ENCODE results near the gene DENND4A. TPM values are rescaled to one million over a fixed set of nuclear protein-coding genes. Genes with fewer than 3 reads are reported as not detected.

DENND4A gene
- polyA plus RNA-seq, 1 experiment = 19.1 TPM

DNA sequence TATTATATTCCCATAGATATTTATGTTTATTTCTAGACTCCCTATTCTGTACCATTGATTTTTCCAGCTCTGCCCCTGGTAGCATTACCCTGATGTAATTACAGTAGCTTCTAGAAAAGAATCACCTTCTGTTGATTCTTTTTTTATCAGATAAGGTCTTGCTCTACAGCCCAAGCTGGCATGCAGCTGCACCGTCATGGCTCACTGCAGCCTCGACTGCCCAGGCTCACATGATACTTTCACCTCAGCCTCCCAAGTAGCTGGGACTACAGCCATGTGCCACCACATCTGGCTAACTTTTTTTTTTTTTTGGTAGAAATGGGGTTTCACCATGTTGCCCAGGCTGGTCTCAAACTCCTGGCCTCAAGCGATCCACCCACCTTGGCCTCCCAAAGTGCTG lies 128.6 kb downstream of the DENND4A start:
- H3K9me3 ChIP-seq (ENCODE audit: control insufficient read depth, insufficient read depth, low read length) = no peaks in the 10 kb centered on the region
- no peak overlapping the region for H3K27ac ChIP-seq (ENCODE audit: low read depth, low read length)
- ChIA-PET CTCF (interaction anchor here (1.6 kb wide), 1 partner anchor 25 kb away, joined by 3 read pairs; no protein-coding TSS in a partner anchor), POLR2A (no interaction called here)
- no peak overlapping the region for H3K4me3 ChIP-seq (ENCODE audit: low read depth, low read length)
- no peak for DNase-seq (ENCODE audit: low read depth, low spot score)
- H3K27me3 ChIP-seq (ENCODE audit: control insufficient read depth, insufficient read depth, low read length) = no peaks in the 10 kb centered on the region
- TF ChIP-seq, protein P1, sequence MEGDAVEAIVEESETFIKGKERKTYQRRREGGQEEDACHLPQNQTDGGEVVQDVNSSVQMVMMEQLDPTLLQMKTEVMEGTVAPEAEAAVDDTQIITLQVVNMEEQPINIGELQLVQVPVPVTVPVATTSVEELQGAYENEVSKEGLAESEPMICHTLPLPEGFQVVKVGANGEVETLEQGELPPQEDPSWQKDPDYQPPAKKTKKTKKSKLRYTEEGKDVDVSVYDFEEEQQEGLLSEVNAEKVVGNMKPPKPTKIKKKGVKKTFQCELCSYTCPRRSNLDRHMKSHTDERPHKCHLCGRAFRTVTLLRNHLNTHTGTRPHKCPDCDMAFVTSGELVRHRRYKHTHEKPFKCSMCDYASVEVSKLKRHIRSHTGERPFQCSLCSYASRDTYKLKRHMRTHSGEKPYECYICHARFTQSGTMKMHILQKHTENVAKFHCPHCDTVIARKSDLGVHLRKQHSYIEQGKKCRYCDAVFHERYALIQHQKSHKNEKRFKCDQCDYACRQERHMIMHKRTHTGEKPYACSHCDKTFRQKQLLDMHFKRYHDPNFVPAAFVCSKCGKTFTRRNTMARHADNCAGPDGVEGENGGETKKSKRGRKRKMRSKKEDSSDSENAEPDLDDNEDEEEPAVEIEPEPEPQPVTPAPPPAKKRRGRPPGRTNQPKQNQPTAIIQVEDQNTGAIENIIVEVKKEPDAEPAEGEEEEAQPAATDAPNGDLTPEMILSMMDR (IDR thresholded peaks at IDR 0.05; ENCODE audit: low read depth, low read length) = no peak

DNA sequence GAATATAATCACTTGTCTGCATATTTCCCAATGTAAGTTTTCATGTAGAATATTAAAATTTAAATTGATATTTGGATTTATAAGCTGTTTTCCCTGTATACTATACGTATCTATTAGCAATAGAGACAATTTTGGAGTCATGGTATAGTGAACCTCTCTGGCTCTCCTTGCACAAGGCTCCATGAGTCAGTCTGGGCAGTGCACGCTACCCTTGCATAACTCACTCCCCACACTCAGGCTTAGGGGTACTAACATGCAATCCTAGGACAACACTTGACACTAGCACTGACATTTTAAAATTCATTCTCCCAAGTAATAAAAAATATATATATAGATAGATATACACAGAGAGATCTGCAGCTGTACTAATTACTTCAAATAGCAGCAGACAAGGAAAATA lies 131.2 kb downstream of the DENND4A start:
- H3K4me3 ChIP-seq (ENCODE audit: low read depth, low read length) = no peak overlapping the region
- ChIA-PET CTCF (interaction anchor here (2.5 kb wide), 1 partner anchor 196 kb away, joined by 11 read pairs; no protein-coding TSS in a partner anchor), POLR2A (interaction anchor here (1.4 kb wide), 1 partner anchor 50 kb away, joined by 4 read pairs; the partner anchor contains the start of gene INTS14)
- no peaks in the 10 kb centered on the region for H3K27me3 ChIP-seq (ENCODE audit: control insufficient read depth, insufficient read depth, low read length)
- no peak overlapping the region for H3K27ac ChIP-seq (ENCODE audit: low read depth, low read length)
- TF ChIP-seq, protein P1 (IDR thresholded peaks at IDR 0.05; ENCODE audit: low read depth, low read length) = no peak
- no peak for DNase-seq (ENCODE audit: low read depth, low spot score)
- no peaks in the 10 kb centered on the region for H3K9me3 ChIP-seq (ENCODE audit: control insufficient read depth, insufficient read depth, low read length)

DNA sequence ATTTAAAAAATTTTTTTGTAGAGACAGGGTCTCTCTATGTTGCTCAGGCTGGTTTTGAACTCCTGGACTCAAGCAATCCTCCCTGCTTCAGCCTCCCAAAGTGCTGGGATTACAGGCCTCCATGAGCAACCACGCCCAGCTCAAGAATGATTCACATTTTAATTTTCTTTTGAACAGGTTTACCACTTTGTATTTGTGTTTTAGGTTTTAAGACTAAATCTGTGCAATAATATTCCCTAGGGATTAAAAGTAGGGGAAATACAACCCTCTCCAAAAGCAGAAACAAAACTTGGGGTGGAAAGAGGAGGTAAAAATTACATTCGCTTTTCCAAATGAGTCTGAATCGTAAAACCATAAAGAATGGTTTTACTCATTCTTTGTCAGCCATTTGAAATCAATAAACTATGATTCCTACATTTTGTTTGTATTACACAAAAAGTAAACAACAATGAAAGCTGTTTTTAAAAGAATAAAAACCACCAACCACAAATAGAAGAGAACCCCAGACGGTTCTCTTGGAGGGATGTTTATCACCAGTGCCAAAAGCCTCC lies 132.5 kb downstream of the DENND4A start:
- Histone ChIP-seq H3K27ac (ENCODE audit: low read depth, low read length) (no peak overlapping the region), H3K27me3 (ENCODE audit: control insufficient read depth, insufficient read depth, low read length) (no peaks in the 10 kb centered on the region), H3K9me3 (ENCODE audit: control insufficient read depth, insufficient read depth, low read length) (no peaks in the 10 kb centered on the region), H3K4me3 (ENCODE audit: low read depth, low read length) (no peak overlapping the region)
- TF ChIP-seq, protein P1 (IDR thresholded peaks at IDR 0.05; ENCODE audit: low read depth, low read length) = no peak
- no peak for DNase-seq (ENCODE audit: low read depth, low spot score)
- ChIA-PET POLR2A (interaction anchor here (0.5 kb wide), 1 partner anchor 49 kb away, joined by 4 read pairs; no protein-coding TSS in a partner anchor), CTCF (interaction anchor here (1.1 to 2.5 kb wide), 2 partner anchors 8 to 198 kb away, joined by 3 to 11 read pairs; no protein-coding TSS in a partner anchor)

DNA sequence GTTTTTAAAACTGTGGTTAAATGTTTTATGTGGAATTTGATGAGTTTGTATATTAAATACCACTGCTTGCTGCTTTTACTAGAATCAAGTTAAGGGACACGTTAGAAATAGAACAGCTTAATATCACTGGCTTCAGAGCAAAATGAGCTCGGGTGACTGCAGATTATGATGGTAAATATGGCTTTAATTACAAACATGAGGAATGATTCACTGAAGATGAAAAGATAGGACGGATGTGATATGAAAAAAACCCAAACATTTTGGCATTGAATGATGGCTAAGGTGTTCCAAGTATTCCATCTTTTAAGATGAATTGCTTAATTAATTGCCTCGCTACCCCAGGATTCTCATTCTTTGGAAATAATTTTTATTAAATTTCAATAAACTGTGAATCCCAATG lies 136.6 kb downstream of the DENND4A start:
- H3K27ac ChIP-seq (ENCODE audit: low read depth, low read length) = no peak overlapping the region
- H3K4me3 ChIP-seq (ENCODE audit: low read depth, low read length) = no peak overlapping the region
- H3K27me3 ChIP-seq (ENCODE audit: control insufficient read depth, insufficient read depth, low read length) = no peaks in the 10 kb centered on the region

DNA sequence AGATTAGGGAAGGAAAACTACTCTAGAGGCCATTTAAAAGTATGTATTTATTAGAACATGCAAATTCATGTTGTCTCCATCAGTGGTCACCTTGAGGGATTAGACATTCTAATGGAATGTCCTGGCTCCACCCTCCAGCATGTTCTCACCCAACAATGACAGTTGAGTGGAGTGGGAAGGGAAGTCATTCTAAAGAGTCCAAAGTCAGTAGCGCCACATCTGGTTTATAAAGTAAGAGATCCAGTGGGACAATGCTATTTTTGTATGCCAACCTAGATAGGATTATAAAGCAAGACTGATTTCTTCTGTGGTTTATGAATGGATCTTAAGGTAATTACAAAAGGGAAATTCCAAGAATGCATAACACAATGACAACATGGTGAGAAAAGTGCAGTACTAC lies 137.1 kb downstream of the DENND4A start:
- Histone ChIP-seq H3K4me3 (ENCODE audit: low read depth, low read length) (no peak overlapping the region), H3K27me3 (ENCODE audit: control insufficient read depth, insufficient read depth, low read length) (no peaks in the 10 kb centered on the region), H3K9me3 (ENCODE audit: control insufficient read depth, insufficient read depth, low read length) (no peaks in the 10 kb centered on the region), H3K27ac (ENCODE audit: low read depth, low read length) (no peak overlapping the region)
- CTCF ChIA-PET = interaction anchor here (3.6 kb wide), 1 partner anchor 17 kb away, joined by 26 read pairs; no protein-coding TSS in a partner anchor
- POLR2A ChIA-PET = no interaction called here
- TF ChIP-seq, protein P1 (IDR thresholded peaks at IDR 0.05; ENCODE audit: low read depth, low read length) = no peak
- DNase-seq (ENCODE audit: low read depth, low spot score) = no peak

More for the DNA sequence above, 136.6 kb downstream of the DENND4A start:
- no peak for DNase-seq (ENCODE audit: low read depth, low spot score)
- CTCF ChIA-PET = no interaction called here
- TF ChIP-seq, protein P1 (IDR thresholded peaks at IDR 0.05; ENCODE audit: low read depth, low read length) = no peak
- POLR2A ChIA-PET = no interaction called here
- H3K9me3 ChIP-seq (ENCODE audit: control insufficient read depth, insufficient read depth, low read length) = no peaks in the 10 kb centered on the region

Measured in AG04450 (cell line).